K562 (cell line): ENCODE data around the gene MAP3K13. TPM values are rescaled to one million over a fixed set of nuclear protein-coding genes. Genes with fewer than 3 reads are reported as not detected.

Experiments used
- ARID2 ChIP-seq: fragments of 450-650 bp; IDR thresholded peaks from 2 replicates; pipeline ENCODE4 v1.6.1; 2017; ENCODE audit warnings: antibody characterized with exemption, mild to moderate bottlenecking
- CHD4 ChIP-seq: fragments of 200-600 bp; sonication (generic); IDR thresholded peaks from 3 replicates; pipeline ENCODE4 v1.6.1; 2012; ENCODE audit warnings: low read depth, mild to moderate bottlenecking, mixed read lengths, low read length, inconsistent platforms; ENCODE audit not compliant: insufficient read depth, insufficient replicate concordance, poor library complexity, severe bottlenecking
- CREM ChIP-seq: IDR thresholded peaks from 2 replicates; pipeline ENCODE4 v1.6.1; 2014; ENCODE audit warnings: antibody characterized with exemption, low read depth
- CTBP1 ChIP-seq: fragments of 450-650 bp; IDR thresholded peaks from 2 replicates; pipeline ENCODE4 v1.6.1; 2016; ENCODE audit warnings: borderline replicate concordance
- DIDO1 ChIP-seq: fragments of 450-650 bp; IDR thresholded peaks from 2 replicates; pipeline ENCODE4 v1.6.1; 2016; ENCODE audit warnings: low read depth, missing biosample characterization, missing genetic modification characterization
- PRMT5 ChIP-seq: sonication (generic); formaldehyde crosslinking; IDR thresholded peaks from 2 replicates; pipeline ENCODE4 v1.5.0; 2020; ENCODE audit warnings: missing genetic modification reagents
- RAD21 ChIP-seq, 2 experiments: fragments of 250-450 bp in 1 of 2; fragments of 450-650 bp in 1 of 2; sonication (Bioruptor Pico) in 1 of 2; formaldehyde crosslinking in 1 of 2; IDR thresholded peaks in 1 of 2; conservative IDR thresholded peaks in 1 of 2; 2 replicates each; pipeline versions ENCODE4 v1.4.0 to v1.8.0; 2020 to 2022; ENCODE audit warnings: mild to moderate bottlenecking in 2 of 2, moderate library complexity in 1 of 2
- RUNX1 ChIP-seq: sonication (generic); IDR thresholded peaks from 2 replicates; pipeline ENCODE4 v1.6.1; 2016; ENCODE audit warnings: antibody characterized with exemption, low read depth
- SIX5 ChIP-seq, 2 experiments: IDR thresholded peaks; 2 replicates each; pipeline ENCODE4 v1.6.1; 2011; ENCODE audit warnings: low read length in 2 of 2, borderline replicate concordance in 1 of 2, low read depth in 1 of 2, mild to moderate bottlenecking in 1 of 2, moderate library complexity in 1 of 2; ENCODE audit not compliant: insufficient read depth in 1 of 2
- STAT5A ChIP-seq: IDR thresholded peaks from 2 replicates; pipeline ENCODE4 v1.6.1; 2012; ENCODE audit warnings: low read length, inconsistent platforms, borderline replicate concordance
- ZNF134 ChIP-seq: fragments of 250-450 bp; sonication (Bioruptor Pico); conservative IDR thresholded peaks from 2 replicates; pipeline ENCODE4 v1.4.0; 2020
- ZNF23 ChIP-seq: fragments of 250-450 bp; sonication (Bioruptor Pico); IDR thresholded peaks from 2 replicates; pipeline ENCODE4 v1.4.0; 2020; ENCODE audit warnings: mild to moderate bottlenecking
- ZNF431 ChIP-seq: sonication (generic); formaldehyde crosslinking; IDR thresholded peaks from 2 replicates; pipeline ENCODE4 v1.8.0; 2022; ENCODE audit warnings: mild to moderate bottlenecking, missing genetic modification reagents
- ZNF668 ChIP-seq: fragments of 250-450 bp; sonication (Bioruptor Pico); IDR thresholded peaks from 2 replicates; pipeline ENCODE4 v1.8.0; 2022; ENCODE audit warnings: mild to moderate bottlenecking, inconsistent platforms
- polyA plus RNA-seq, 8 experiments: library from polyadenylated mRNA; depleted of rRNA in 4 of 8; stranded (reverse) in 5 of 8; unstranded in 3 of 8; fragments of >200 nt; fragmentation: Nextera tagmentation in 2 of 8; fragmentation: Illumina TruSeq in 1 of 8; extraction: Ambion mirVana in 2 of 8; extraction: Trizol in 1 of 8; gene quantifications; 2 replicates each; pipeline versions ENCODE4 v1.2.1 to v1.2.3, GENCODE V29; 2011 to 2014; ENCODE audit warnings: inconsistent platforms in 1 of 8, missing spikeins in 1 of 8
- total RNA-seq, 7 experiments: library from RNA; depleted of rRNA in 6 of 7; stranded (reverse); fragments of >200 nt in 6 of 7; fragmentation: Illumina TruSeq in 2 of 7; extraction: Trizol in 2 of 7; gene quantifications; 2 replicates each; pipeline versions ENCODE4 v1.2.1 to v1.2.3, GENCODE V29; 2011 to 2021; ENCODE audit warnings: low replicate concordance in 1 of 7
- TF ChIP-seq, protein P1 (sequence below): fragments of 150-350 bp; IDR thresholded peaks from 2 replicates; pipeline ENCODE4 v1.6.1; 2014; ENCODE audit warnings: low read depth, mild to moderate bottlenecking, low read length, borderline replicate concordance
- TF ChIP-seq, protein P2 (sequence below): fragments of 250-450 bp; sonication (Bioruptor Pico); IDR thresholded peaks from 2 replicates; pipeline ENCODE4 v1.5.1; 2021; ENCODE audit warnings: mild to moderate bottlenecking
- TF ChIP-seq, protein P3 (sequence below): sonication (generic); formaldehyde crosslinking; IDR thresholded peaks from 2 replicates; pipeline ENCODE4 v1.8.0; 2023; ENCODE audit warnings: mild to moderate bottlenecking, missing genetic modification reagents

Gene MAP3K13
- total and polyA plus RNA-seq, 9 of the 15 experiments (the other 6 are each of a cell fraction or from before 2014, with no cell fraction given): 0.04 to 0.32 (median 0.15) TPM; not detected in 2

DNA sequence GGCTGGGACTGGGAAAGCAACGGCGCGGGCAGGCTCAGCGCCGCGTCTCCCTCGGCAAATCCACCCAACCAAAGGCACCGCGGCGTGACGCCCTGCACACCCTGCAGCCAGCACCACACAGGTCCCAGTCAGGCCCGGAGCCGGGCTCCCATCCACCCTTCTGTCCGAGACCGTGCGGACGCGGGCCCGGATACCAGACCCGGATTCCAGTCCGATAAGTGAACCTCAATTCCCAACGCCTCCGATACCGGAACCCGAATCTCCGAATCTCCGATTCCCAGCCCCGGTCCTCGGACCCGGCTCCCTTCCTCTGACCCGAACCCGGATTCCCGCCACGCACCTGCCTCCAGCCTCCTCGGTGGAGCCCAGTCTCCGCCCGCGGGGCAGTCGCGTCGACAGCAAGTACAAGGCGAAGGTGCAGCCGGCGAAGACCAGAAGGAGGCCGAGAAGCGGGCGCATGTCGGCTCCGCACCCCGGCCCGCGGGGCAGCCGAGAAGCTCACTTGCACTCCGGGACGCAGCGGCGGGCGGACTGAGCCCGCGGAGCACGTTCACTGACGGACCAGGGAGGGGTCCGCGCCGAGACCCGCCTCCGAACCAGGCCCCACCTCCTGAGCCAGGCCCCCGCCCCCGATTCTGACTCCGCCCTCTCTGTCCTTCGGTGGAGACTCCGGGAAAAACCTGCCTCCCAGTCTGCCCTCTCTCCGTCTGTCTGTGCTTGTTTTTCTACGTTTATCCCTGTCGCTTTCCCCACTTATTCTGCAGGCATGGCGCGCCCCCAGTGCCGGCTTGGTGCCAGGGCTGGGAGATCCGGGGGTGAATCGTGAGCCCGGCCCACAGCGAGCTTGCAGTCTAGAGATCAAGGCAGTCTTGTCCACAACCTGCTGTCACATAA is 135.8 kb downstream of the MAP3K13 start, which contains the start of gene TMEM41A (continued):
- TF ChIP-seq, protein P1, sequence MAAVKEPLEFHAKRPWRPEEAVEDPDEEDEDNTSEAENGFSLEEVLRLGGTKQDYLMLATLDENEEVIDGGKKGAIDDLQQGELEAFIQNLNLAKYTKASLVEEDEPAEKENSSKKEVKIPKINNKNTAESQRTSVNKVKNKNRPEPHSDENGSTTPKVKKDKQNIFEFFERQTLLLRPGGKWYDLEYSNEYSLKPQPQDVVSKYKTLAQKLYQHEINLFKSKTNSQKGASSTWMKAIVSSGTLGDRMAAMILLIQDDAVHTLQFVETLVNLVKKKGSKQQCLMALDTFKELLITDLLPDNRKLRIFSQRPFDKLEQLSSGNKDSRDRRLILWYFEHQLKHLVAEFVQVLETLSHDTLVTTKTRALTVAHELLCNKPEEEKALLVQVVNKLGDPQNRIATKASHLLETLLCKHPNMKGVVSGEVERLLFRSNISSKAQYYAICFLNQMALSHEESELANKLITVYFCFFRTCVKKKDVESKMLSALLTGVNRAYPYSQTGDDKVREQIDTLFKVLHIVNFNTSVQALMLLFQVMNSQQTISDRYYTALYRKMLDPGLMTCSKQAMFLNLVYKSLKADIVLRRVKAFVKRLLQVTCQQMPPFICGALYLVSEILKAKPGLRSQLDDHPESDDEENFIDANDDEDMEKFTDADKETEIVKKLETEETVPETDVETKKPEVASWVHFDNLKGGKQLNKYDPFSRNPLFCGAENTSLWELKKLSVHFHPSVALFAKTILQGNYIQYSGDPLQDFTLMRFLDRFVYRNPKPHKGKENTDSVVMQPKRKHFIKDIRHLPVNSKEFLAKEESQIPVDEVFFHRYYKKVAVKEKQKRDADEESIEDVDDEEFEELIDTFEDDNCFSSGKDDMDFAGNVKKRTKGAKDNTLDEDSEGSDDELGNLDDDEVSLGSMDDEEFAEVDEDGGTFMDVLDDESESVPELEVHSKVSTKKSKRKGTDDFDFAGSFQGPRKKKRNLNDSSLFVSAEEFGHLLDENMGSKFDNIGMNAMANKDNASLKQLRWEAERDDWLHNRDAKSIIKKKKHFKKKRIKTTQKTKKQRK: no peak
- TF ChIP-seq CREM (peak; percentile 80), ZNF431 (no peak), RUNX1 (0 out of 2 replicates have a peak, but pooled peaks have one; percentile 26), RAD21 (CRISPR knock-in tag; conservative IDR thresholded peaks at IDR 0.05 in 1 of 2, IDR thresholded peaks at IDR 0.05 in 1 of 2) (peak; percentile 14 to 17; a peak in 1 of 4 replicates), ZNF134 (no peak), ARID2 (no peak), PRMT5 (peak; percentile 57; the same call in 1 of the 2 replicates), SIX5 (IDR thresholded peaks at IDR 0.05; ENCODE audit: borderline replicate concordance in 1 of 2, insufficient read depth in 1 of 2, low read depth in 1 of 2, low read length in 2 of 2) (peak; percentile 56 to 59; a peak in 3 of 4 replicates), ZNF23 (no peak), CTBP1 (peak; percentile 82), STAT5A (peak; percentile 23; the same call in 1 of the 2 replicates), DIDO1 (tag) (peak; percentile 95), ZNF668 (CRISPR knock-in tag) (no peak), CHD4 (no peak)
- TF ChIP-seq, protein P2, sequence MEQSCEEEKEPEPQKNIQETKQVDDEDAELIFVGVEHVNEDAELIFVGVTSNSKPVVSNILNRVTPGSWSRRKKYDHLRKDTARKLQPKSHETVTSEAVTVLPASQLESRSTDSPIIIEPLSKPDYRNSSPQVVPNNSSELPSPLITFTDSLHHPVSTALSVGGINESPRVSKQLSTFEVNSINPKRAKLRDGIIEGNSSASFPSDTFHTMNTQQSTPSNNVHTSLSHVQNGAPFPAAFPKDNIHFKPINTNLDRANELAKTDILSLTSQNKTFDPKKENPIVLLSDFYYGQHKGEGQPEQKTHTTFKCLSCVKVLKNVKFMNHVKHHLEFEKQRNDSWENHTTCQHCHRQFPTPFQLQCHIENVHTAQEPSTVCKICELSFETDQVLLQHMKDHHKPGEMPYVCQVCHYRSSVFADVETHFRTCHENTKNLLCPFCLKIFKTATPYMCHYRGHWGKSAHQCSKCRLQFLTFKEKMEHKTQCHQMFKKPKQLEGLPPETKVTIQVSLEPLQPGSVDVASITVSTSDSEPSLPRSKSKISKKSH (CRISPR knock-in tag): no peak
- TF ChIP-seq, protein P3, sequence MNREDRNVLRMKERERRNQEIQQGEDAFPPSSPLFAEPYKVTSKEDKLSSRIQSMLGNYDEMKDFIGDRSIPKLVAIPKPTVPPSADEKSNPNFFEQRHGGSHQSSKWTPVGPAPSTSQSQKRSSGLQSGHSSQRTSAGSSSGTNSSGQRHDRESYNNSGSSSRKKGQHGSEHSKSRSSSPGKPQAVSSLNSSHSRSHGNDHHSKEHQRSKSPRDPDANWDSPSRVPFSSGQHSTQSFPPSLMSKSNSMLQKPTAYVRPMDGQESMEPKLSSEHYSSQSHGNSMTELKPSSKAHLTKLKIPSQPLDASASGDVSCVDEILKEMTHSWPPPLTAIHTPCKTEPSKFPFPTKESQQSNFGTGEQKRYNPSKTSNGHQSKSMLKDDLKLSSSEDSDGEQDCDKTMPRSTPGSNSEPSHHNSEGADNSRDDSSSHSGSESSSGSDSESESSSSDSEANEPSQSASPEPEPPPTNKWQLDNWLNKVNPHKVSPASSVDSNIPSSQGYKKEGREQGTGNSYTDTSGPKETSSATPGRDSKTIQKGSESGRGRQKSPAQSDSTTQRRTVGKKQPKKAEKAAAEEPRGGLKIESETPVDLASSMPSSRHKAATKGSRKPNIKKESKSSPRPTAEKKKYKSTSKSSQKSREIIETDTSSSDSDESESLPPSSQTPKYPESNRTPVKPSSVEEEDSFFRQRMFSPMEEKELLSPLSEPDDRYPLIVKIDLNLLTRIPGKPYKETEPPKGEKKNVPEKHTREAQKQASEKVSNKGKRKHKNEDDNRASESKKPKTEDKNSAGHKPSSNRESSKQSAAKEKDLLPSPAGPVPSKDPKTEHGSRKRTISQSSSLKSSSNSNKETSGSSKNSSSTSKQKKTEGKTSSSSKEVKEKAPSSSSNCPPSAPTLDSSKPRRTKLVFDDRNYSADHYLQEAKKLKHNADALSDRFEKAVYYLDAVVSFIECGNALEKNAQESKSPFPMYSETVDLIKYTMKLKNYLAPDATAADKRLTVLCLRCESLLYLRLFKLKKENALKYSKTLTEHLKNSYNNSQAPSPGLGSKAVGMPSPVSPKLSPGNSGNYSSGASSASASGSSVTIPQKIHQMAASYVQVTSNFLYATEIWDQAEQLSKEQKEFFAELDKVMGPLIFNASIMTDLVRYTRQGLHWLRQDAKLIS (CRISPR knock-in tag): peak; percentile 72; the same call in 1 of the 2 replicates
